ENCODE results near the gene UQCRC1. TPM values are rescaled to one million over a fixed set of nuclear protein-coding genes. Genes with fewer than 3 reads are reported as not detected.

Gene UQCRC1
- total RNA-seq, 4 donors from 2014 or later: 143 to 196 (median 186) TPM

DNA sequence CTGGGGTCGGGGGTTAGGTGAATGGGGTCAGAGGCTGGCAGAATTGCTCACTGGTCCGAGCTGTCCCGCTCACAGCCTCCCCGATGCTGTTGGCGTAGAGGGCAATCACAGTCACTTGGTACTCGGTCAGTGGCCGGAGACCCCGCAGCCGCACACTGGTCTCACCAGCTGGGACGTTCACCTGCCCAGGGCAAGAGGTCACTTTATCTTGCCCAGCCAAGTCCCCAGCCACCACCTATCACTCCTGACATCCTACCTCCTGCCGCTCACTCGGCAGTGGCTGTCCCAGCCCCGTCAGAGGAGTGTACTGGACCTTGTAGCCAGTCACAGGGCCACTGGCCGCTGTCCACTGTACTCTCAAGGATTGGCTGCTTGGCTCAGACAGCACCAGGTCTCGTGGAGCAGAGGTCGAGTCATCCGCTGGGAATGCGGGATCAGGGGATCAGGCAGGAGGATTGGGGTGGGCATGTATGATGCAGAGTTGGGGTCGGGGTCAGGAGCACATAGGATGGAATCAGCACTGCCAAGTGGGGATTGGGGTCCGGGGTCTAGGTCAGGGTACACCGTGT, 16.8 kb downstream of the UQCRC1 start:
- H3K4me3 ChIP-seq: no peak overlapping the region
- 89 to 90% methylated on average over 21 of the region's 21 CpGs for WGBS, 2 donors
- peaks cover 0 to 20% (median 0%) of the 10 kb centered on the region in 3 donors for H3K36me3 ChIP-seq
- no peak overlapping the region for H3K27ac ChIP-seq
- peaks cover 0 to 20% (median 11%) of the 10 kb centered on the region in 4 donors for H3K4me1 ChIP-seq
- TF ChIP-seq, protein P1, sequence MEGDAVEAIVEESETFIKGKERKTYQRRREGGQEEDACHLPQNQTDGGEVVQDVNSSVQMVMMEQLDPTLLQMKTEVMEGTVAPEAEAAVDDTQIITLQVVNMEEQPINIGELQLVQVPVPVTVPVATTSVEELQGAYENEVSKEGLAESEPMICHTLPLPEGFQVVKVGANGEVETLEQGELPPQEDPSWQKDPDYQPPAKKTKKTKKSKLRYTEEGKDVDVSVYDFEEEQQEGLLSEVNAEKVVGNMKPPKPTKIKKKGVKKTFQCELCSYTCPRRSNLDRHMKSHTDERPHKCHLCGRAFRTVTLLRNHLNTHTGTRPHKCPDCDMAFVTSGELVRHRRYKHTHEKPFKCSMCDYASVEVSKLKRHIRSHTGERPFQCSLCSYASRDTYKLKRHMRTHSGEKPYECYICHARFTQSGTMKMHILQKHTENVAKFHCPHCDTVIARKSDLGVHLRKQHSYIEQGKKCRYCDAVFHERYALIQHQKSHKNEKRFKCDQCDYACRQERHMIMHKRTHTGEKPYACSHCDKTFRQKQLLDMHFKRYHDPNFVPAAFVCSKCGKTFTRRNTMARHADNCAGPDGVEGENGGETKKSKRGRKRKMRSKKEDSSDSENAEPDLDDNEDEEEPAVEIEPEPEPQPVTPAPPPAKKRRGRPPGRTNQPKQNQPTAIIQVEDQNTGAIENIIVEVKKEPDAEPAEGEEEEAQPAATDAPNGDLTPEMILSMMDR (IDR thresholded peaks at IDR 0.05): no peak
- no peak for TF ChIP-seq POLR2A (IDR thresholded peaks at IDR 0.05)
- TF ChIP-seq EP300 (IDR thresholded peaks at IDR 0.05): no peak
- no peak for DNase-seq (ENCODE audit: low spot score in 2 of 2)
- H3K9me3 ChIP-seq: no peaks in the 10 kb centered on the region
- peaks cover 0 to 13% of the 10 kb centered on the region in 2 donors for H3K27me3 ChIP-seq

DNA sequence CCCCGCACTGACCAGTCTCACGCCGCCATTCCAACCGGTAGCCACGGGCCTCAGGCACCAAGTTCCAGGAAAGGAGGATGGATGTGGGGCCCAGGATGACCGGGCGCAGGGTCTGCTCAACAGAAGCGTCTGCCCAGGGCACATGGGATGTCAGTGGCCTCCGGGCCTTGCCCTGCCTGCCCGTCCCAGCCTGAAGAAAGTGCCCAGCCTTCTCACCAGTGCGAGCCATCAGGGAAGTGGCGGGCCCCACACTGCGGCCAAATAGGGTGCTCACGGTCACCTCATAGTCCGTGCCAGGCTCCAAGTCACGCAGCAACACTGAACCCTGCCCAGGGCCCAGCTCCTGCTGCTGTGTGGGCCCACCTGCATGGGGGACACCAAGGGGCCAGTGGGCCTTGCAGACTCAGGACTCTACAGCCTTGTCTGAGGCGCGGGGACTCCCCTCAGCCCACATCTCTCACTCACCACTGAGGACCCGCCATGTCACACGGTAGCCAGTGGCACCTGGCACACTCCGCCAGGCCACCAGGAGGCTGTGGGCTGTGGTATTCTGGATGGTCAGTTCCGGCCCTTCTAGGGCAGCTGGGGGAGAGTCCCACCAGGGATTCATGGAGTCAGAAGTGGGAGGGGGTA, 17.4 kb downstream of the UQCRC1 start:
- Histone ChIP-seq H3K4me1 (peaks cover 0 to 20% (median 11%) of the 10 kb centered on the region in 4 donors), H3K36me3 (peaks cover 0 to 16% (median 0%) of the 10 kb centered on the region in 3 donors), H3K4me3 (no peak overlapping the region), H3K9me3 (no peaks in the 10 kb centered on the region), H3K27ac (no peak overlapping the region), H3K27me3 (peaks cover 0 to 13% of the 10 kb centered on the region in 2 donors)
- TF ChIP-seq, protein P1 (IDR thresholded peaks at IDR 0.05): no peak
- TF ChIP-seq POLR2A (IDR thresholded peaks at IDR 0.05): no peak
- no peak for TF ChIP-seq EP300 (IDR thresholded peaks at IDR 0.05)
- 89 to 92% methylated on average over 18 to 20 of the region's 22 CpGs for WGBS, 2 donors
- DNase-seq (ENCODE audit: low spot score in 2 of 2): no peak

DNA sequence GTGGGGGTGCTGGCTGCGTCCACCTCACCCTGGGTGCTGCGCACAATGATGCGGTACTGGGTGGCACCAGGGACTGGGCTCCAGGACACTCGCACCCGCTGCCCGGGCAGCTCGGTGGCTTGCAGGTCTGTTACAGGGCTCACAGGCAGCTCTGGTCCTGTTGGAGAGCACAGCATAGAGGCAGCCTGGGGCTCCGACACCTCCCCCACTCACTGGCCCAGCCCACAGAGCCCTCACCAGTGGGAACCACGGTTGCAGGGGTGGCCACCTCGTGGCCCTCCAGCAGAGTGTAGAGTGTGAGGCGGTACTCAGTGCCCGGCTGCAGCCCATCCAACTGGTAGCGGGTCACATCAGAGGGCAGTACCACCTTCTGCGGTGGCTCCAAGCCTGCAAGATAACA, 18.0 kb downstream of the UQCRC1 start:
- Histone ChIP-seq H3K9me3 (no peaks in the 10 kb centered on the region), H3K27me3 (peaks cover 0 to 13% of the 10 kb centered on the region in 2 donors), H3K27ac (no peak overlapping the region), H3K4me1 (peaks cover 0 to 20% (median 11%) of the 10 kb centered on the region in 4 donors), H3K4me3 (no peak overlapping the region), H3K36me3 (peaks cover 0 to 22% (median 0%) of the 10 kb centered on the region in 3 donors)
- 96 to 100% methylated on average over 1 to 11 of the region's 14 CpGs for WGBS, 2 donors
- TF ChIP-seq EP300 (IDR thresholded peaks at IDR 0.05): no peak
- no peak for TF ChIP-seq POLR2A (IDR thresholded peaks at IDR 0.05)
- TF ChIP-seq, protein P1 (IDR thresholded peaks at IDR 0.05): no peak
- DNase-seq (ENCODE audit: low spot score in 2 of 2): no peak

DNA sequence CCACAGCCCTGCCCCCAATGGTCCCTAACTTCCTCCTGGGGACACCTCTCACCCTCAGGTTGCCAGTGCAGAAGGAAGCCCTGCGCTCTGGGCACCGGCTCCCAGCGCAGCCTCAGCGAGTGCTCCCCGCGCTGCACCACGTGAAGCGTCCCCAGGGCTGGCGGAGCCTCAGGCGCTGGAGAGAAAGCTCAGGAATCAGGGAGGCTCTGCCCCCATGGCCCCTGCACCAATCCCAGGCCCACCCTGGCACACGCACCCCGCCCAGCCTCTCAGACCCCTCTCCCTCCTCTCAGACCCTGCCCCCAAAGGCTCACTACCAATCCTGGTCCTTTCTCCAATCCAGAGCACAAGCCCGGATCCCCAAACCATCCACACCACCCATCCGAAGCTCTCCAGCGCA, 21.2 kb downstream of the UQCRC1 start:
- 63 to 66% methylated on average over 12 to 15 of the region's 15 CpGs for WGBS, 2 donors
- TF ChIP-seq EP300 (IDR thresholded peaks at IDR 0.05) (no peak), POLR2A (IDR thresholded peaks at IDR 0.05) (no peak)
- TF ChIP-seq, protein P1 (IDR thresholded peaks at IDR 0.05): no peak
- no peak overlapping the region for H3K4me3 ChIP-seq
- H3K4me1 ChIP-seq: no peaks in the 10 kb centered on the region
- H3K36me3 ChIP-seq: peaks cover 0 to 27% (median 0%) of the 10 kb centered on the region in 3 donors
- no peaks in the 10 kb centered on the region for H3K9me3 ChIP-seq
- no peak for DNase-seq (ENCODE audit: low spot score in 2 of 2)
- H3K27me3 ChIP-seq: peaks cover 0 to under 1% of the 10 kb centered on the region in 2 donors
- no peak overlapping the region for H3K27ac ChIP-seq

DNA sequence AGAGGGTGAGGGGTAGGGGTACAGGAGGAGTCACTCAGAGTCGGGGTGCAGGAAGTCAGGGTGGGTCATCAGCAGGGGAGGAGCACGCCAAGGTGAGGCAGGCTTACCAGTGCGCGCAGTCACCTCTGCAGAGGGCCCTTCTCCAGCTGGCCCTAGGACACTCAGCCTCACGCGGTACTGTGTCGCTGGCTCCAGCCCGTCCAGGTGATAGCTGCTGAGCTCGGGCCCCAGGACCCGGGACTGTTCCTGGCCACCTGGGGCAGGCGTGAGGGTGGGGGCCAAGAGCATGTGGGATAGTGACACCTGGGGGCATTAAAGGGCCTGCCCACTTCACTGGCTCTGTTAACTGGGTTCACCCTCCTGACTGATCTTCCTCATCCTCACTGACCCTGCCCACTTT, 21.8 kb downstream of the UQCRC1 start:
- 77 to 80% methylated on average over 9 to 11 of the region's 11 CpGs for WGBS, 2 donors
- no peaks in the 10 kb centered on the region for H3K4me1 ChIP-seq
- H3K36me3 ChIP-seq: peaks cover 0 to 27% (median 0%) of the 10 kb centered on the region in 3 donors

More for the DNA sequence above, 21.8 kb downstream of the UQCRC1 start:
- H3K4me3 ChIP-seq: no peak overlapping the region
- no peaks in the 10 kb centered on the region for H3K27me3 ChIP-seq
- TF ChIP-seq, protein P1 (IDR thresholded peaks at IDR 0.05): no peak
- TF ChIP-seq POLR2A (IDR thresholded peaks at IDR 0.05) (no peak), EP300 (IDR thresholded peaks at IDR 0.05) (no peak)
- H3K27ac ChIP-seq: no peak overlapping the region
- no peaks in the 10 kb centered on the region for H3K9me3 ChIP-seq
- no peak for DNase-seq (ENCODE audit: low spot score in 2 of 2)

All from tibial nerve (tissue), 4 donors.